Choroid plexus epithelial cell (primary cell): ENCODE data around the gene HNRNPR.

ENCODE experiments used
- DNase-seq: peaks from one replicate; pipeline ENCODE4 v3.0.0-alpha.2; 2010; ENCODE audit warnings: low read depth
- H3K4me3 ChIP-seq: 2 replicates; pipeline ENCODE4 v1.5.1; 2011; ENCODE audit warnings: low read depth, mild to moderate bottlenecking, control low read depth, low read length, moderate library complexity
- TF ChIP-seq, protein P1 (sequence below): conservative IDR thresholded peaks from 2 replicates; pipeline ENCODE4 v1.5.1; 2011; ENCODE audit warnings: low read depth, mild to moderate bottlenecking, control low read depth, inconsistent platforms, low read length, moderate library complexity

HNRNPR gene

DNA sequence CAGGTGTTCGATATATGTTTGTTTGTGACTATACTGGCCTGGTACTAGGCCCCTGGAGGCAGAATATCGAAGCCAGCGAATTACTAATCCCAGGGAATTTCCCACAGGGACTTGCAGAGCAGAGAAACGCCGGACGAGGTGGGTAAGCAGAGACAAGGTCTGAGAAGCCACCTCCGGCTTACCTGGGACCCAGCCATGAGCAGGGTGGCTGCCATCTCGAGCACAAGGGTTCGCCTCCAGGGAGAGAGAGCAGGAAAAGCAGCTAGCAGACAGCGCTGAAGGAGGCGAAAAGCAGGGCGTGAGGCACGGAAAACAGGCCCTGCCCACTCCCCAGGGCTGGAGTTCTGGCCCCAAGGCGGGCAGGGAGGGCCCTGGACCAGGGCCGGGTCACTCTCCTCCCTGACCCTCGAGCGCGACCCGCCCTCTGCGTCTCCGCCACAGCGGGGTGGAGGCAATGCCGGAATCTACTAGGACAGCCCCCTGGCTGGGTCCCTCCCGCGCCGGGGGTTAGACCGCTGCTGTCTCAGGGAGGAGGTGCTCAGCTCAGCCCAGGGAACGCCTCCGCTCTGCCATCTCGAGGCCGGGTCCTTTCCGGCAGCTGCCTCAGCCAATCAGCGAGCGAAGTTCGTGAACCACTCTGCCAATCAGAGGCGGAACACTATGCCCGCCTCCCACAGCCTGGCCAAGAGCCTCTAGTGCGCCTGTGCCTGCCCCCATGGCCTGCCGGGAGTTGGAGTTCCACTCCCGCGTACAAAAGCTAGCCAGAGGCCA is 23.9 kb upstream of the HNRNPR start:
- TF ChIP-seq, protein P1, sequence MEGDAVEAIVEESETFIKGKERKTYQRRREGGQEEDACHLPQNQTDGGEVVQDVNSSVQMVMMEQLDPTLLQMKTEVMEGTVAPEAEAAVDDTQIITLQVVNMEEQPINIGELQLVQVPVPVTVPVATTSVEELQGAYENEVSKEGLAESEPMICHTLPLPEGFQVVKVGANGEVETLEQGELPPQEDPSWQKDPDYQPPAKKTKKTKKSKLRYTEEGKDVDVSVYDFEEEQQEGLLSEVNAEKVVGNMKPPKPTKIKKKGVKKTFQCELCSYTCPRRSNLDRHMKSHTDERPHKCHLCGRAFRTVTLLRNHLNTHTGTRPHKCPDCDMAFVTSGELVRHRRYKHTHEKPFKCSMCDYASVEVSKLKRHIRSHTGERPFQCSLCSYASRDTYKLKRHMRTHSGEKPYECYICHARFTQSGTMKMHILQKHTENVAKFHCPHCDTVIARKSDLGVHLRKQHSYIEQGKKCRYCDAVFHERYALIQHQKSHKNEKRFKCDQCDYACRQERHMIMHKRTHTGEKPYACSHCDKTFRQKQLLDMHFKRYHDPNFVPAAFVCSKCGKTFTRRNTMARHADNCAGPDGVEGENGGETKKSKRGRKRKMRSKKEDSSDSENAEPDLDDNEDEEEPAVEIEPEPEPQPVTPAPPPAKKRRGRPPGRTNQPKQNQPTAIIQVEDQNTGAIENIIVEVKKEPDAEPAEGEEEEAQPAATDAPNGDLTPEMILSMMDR: no peak
- peak overlapping the region; percentile 98 for H3K4me3 ChIP-seq
- peak; percentile 100 for DNase-seq

DNA sequence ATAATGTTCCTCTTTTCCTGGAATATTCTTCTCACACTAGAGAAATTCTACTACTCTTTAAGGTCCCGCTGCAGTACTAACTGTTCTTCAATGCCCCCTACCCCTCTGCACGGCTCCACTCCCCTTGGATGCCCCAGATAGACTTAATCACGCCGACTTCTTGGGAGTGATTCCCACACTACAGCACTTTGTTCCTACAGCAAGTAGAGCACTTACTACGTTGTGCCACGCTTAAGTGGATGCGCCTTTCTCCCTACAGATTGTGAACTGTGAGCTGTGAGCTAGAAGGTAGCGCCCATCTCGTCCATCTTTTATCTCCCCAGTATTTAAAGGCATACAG is 23.3 kb upstream of the HNRNPR start:
- TF ChIP-seq, protein P1: no peak
- no peak for DNase-seq
- peak overlapping the region; percentile 98 for H3K4me3 ChIP-seq

DNA sequence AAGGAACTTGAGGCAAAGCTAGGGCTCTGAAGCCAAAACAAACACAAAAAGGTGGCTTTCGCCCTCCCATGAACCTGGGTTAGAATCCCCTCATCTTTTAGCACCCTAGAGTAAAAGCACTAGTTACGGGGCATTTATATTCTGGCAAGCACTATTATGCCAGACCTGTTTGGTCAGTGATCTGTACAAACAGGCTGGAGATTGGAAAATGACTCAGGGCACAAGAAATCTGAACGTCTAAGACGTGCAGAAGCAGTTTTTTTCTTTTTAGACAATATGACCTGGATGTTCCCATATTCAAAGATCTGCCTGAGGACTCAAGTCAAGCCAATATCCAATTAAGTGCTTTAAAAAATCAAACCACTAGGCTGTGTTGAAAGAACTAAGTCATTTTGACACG is 22.5 kb upstream of the HNRNPR start:
- TF ChIP-seq, protein P1: no peak
- H3K4me3 ChIP-seq: peak overlapping the region; percentile 7
- DNase-seq: no peak

DNA sequence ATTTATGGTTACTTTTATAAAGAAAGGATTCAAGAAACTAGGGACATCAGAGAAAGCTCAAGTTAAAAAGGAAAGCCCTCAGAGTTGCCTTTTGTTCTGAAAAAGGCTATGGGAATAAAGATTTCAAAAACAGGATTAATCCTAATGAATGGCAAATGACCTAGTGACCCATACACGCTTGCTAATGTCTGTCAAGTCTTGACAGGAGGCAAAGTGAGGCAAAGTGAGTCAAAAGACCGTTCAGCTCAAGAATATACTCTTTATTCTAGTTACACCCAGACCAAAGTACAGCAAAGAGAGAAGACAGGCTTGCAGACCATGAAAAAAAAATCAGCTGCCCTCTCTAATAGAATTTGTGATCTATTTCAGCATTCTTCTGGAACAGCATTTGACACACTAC is 22.1 kb upstream of the HNRNPR start:
- TF ChIP-seq, protein P1: no peak
- no peak for DNase-seq
- no peak overlapping the region for H3K4me3 ChIP-seq

DNA sequence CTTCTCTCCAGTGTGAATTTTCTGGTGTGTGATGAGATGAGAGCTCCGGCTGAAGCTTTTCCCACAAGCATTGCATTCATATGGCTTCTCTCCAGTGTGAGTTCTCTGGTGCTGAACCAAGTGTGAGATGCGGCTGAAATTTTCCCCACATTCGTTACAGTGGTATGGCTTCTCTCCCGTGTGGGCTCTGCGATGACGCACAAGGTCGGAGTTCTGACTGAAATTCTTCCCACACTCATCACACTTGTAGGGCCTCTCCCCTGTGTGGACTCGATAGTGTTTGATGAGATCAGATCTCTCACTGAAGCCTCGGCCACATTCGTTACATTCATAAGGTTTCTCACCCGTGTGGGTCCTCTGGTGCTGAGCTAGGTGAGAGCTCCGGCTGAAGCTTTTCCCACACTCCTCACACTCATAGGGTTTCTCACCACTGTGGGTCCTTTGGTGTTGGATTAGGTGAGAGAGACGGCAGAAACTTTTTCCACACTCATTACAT is 18.2 kb upstream of the HNRNPR start:
- no peak overlapping the region for H3K4me3 ChIP-seq
- no peak for DNase-seq
- TF ChIP-seq, protein P1: no peak

DNA sequence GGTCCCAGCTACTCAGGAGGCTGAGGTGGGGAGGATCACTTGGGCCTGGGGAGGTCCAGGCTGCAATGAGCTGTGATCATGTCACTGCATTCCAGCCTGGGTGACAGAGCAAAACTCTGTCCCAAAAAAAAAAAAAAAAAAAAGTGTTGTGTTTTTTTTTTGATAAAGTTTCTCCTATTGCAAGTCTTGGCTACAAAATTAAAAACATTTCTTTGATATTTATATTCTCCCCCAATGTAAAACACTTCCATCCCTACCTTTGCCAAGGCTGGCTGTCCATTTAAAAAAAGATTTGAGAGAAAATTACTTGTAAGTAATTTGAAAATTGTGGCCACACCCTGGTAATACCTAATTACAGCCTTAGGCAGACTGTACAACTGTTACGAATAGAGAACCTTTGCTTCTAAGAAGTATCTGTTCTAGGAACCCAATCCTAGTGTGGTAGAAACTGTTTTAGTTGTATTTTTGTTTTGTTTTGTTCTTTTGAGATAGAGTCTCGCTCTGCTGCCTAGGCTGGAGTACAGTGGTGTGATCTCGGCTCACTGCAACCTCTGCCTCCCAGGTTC is 14.3 kb upstream of the HNRNPR start:
- TF ChIP-seq, protein P1: no peak
- no peak overlapping the region for H3K4me3 ChIP-seq
- DNase-seq: no peak
